GM15510 (cell line): ENCODE measurements around the gene GP9.

Experiments used
- POLR2A ChIP-seq: IDR thresholded peaks from 3 replicates; pipeline ENCODE4 v1.6.1; 2011; ENCODE audit warnings: borderline replicate concordance; ENCODE audit not compliant: insufficient read length; ENCODE audit errors: extremely low read depth

The GP9 gene

GRCh38 chr3:129106866-129107565 is 46.4 kb downstream of the GP9 start:
- TF ChIP-seq POLR2A = no peak

- TF ChIP-seq POLR2A = no peak
Observed at GRCh38 chr3:129107793-129108192, 47.2 kb downstream of the GP9 start.
